Right lung (tissue), 5 donors: ENCODE results near the gene MBP. TPM values are rescaled to one million over a fixed set of nuclear protein-coding genes. Genes with fewer than 3 reads are reported as not detected.

ENCODE experiments used
- DNase-seq, 2 donors: peaks; one replicate each; pipeline ENCODE4 v3.0.0-alpha.2; 2013
- polyA plus RNA-seq, 5 donors: library from polyadenylated mRNA; unstranded; fragments of 120-200 nt; gene quantifications; one replicate each; pipeline versions ENCODE4 v1.2.1 to v1.2.3, GENCODE V29; 2013; ENCODE audit warnings: inconsistent platforms in 1 of 5, low replicate concordance in 1 of 5; ENCODE audit not compliant: insufficient read length in 5 of 5, insufficient read depth in 1 of 5

Gene MBP
- polyA plus RNA-seq, 5 donors: 8.3 to 11.9 (median 10.7) TPM

DNA sequence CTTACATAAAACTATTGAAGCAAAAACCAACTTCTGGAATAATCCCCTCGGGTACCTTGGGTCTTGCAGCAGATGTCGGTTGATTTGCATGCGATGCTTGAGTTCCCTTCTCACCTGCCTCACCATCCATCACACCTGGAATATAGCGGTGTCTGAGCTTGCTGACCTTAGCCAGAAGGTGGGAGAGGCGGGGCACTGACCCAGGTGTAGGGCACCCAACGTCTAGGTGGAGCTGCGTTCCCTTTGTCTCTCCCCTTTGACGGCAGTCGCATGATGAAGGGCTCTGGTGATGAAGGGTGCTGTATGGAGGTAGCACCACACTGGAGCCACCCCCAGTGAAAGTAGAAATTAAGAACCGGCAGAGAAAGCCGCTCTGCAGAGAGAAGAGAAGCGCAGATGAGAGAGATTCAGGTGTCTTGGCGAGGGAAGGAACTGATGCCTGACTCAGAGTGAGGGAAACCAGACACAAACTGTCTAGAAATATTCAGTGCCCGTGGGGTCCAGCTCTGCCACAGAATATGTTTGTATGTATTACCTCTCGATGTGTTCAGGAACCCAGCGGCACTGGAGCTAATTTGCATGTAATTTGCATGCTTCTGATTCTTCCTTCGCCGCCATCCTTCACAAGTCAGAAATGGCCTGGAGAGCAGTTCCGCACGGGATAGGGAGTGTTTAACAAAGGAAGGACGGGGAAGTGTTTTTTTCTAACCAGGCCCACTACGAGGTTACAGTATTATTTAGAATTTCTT is 19.4 kb upstream of the MBP start:
- DNase-seq: no peak

GRCh38 chr18:77151033-77151771 is 18.6 kb upstream of the MBP start:
- DNase-seq: no peak

DNA sequence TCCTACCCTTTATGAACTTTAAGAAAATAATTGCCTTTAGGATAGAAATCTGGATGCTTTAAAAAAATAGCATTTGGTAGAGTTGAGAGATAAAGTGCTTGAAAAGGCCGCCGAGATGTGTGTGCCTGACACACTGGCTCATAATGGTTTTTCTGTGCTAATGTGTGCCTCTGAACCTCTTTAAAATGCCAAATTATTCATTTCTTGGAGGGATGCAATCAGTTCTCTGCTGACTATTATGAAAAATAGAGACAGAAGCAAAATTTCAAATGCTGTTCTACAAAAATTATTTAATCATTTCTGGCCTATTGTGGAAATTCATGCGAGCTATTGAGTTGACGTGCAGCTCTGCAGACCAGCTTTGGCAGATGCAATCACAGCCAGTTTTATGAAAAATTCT is 18.0 kb upstream of the MBP start:
- no peak for DNase-seq

GRCh38 chr18:77148289-77148688 is 15.7 kb upstream of the MBP start:
- DNase-seq: no peak

- DNase-seq: no peak
These were observed 14.9 kb upstream of the MBP start for GRCh38 chr18:77147418-77147852.

DNA sequence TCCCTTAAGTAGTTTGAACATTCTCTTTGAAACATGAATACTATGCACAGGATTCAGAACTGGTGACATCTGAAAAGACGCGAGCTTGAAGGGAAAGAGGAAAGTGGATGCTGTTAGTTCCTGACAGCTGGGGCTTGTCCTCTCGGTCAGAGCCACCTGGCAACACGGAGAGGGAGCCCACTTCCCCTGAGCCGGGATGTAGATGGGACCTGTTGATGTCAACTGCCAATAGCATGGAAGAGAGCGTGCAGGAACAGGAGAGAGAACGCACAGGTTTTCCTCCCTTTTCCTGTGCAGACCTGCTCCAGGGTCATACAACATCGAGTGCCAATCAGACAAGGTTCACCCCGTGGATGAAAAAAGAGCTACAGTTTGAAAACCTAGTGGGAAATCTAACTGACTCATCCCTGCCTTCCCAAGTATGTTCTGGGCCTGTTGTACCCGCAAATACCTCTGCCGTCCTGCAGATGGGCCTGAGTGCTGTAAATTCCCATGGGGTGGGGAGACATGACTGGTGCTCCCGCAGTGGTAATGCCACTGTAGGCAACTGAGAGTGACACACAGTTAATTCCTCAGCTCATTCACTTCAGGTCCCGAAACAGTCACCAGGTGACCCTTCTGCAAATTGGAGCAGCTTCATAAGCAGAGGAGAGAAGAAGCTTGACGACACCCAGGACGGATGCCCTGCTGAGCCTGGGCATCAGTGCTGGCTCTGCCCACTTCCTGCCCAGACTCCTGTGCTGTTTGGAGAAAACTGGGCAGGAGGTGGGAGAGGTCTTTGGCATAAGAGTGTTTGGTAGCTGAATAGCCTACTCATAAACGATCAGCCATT is 13.9 kb upstream of the MBP start:
- DNase-seq: no peak

DNA sequence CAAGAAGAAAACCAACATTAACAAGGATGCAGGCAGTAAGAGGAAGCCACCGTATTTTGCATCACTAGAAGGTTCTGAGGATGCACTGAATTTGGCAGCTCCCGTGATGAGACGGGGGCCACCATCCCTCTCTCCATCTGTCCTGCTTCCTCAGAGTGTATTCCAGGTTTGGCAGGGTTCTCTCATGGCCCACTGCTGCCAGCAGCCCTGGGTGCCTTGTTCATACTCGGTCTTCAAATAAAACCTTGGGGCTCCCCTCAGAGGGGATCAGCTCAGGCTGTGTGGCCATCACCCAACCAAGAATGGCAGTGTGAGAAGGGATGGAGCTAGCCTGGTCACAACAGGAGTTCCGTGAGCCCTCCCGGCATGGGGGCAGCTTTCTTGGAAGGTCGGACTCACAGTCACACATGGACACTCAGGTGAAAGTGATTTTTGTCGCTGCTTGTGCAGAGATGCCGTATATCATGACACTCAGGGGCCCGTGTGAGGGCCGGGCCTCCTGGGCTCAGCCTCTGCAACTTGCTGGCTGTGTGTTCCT is 12.8 kb upstream of the MBP start:
- DNase-seq: no peak

DNA sequence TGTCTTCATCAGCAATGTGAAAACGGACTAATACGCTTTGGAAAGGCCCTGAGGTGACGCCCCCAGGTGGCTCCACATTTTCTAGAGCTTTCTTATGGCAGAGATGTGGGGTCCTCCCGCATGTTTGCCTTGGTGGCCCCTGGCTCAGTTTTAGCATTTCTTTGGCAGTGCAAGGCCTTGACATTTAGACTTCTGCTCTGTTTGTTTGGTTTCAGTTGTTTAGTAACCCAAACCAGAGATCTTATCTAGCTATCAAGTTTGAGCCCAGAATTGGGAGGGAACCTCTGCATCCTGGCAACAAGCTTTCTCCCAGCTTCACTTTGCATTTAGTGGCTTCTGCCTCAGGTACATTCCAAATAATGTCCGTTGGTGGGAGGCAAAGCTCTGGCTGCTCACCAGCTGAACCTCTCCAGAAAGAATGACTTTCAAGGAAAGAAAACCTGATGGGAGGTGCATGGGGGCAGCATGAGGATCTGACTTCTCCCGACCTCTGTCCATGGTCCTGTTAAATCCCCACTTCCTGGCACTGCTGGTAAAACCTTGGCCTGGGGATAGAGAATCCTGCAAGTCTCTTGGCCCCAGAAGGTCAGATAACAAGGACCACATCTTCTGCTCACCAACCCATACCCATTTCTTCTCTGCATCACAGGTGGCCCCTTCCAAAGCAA is 12.0 kb upstream of the MBP start:
- no peak for DNase-seq

DNA sequence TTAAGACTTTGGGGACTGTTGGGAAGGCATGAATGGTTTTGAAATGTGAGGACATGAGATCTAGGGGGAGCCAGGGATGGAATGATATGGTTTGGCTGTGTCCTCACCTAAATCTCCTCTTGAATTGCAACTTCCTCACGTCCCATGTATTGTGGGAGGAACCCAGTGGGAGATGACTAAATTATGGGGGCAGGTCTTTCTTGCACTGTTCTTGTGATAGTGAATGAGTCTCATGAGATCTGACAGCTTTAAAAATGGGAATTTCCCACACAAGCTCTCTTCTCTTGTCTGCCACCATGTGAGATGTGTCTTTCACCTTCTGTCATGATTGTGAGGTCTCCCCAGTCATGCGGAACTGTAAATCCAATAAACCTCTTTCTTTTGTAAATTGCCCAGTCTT is 11.5 kb upstream of the MBP start:
- DNase-seq: no peak

GRCh38 chr18:77143196-77143595 is 10.6 kb upstream of the MBP start:
- no peak for DNase-seq

DNA sequence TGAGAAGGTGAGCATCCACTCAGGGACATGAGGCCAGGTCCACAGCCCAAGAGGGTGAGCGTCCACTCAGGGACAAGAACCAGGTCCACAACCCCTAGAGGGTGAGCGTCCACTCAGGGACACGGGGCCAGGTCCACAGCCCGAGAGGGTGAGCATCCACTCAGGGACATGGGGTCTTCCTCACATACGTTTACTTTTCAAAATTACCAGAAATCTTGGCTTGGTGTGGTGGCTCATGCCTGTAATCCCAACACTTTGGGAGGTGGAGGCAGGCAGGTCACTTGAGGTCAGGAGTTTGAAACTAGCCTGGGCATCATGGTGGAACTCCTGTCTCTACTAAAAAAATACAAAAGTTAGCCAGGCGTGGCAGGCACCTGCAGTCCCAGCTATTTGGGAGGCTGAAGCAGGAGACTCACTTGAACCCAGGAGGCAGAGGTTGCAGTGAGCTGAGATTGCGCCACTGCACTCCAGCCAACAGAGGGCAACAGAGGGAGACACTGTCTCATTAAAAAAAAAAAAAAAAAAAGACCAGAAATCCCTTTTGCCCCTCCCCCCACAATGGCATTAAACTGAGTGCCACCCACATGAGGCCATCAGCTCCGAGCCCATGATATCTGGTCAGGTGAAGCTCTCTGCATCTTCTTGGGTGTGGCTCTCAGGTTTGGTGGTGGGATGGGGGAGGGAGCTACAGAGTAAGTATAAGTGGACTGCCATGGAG is 9.0 kb upstream of the MBP start:
- DNase-seq: no peak

GRCh38 chr18:77140439-77141109 is 8.0 kb upstream of the MBP start:
- no peak for DNase-seq

GRCh38 chr18:77140030-77140429 is 7.4 kb upstream of the MBP start:
- DNase-seq: no peak

- DNase-seq: no peak
These were observed 7.0 kb upstream of the MBP start for GRCh38 chr18:77139619-77140018.

GRCh38 chr18:77138270-77138669 is 5.7 kb upstream of the MBP start:
- DNase-seq: no peak

DNA sequence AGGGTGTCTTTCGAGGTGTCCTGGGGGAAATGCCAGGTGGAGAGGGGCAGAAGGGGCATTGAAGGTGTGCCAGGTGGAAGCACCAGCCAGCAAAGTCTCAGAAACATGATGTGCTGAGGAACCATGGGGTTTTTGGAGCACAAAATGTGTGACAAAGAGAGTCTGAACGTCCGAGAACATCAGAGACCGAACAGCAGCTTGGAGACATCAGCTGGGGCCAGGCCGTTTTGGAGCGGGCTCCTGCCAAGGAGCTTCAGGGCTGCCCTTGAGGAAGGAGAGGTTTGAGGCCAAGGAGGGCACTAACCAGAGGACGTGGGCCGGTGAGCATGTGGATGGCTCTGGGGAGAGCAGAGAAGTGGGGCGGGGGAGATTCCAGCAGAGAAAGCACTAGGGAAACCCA is 5.3 kb upstream of the MBP start:
- no peak for DNase-seq

DNA sequence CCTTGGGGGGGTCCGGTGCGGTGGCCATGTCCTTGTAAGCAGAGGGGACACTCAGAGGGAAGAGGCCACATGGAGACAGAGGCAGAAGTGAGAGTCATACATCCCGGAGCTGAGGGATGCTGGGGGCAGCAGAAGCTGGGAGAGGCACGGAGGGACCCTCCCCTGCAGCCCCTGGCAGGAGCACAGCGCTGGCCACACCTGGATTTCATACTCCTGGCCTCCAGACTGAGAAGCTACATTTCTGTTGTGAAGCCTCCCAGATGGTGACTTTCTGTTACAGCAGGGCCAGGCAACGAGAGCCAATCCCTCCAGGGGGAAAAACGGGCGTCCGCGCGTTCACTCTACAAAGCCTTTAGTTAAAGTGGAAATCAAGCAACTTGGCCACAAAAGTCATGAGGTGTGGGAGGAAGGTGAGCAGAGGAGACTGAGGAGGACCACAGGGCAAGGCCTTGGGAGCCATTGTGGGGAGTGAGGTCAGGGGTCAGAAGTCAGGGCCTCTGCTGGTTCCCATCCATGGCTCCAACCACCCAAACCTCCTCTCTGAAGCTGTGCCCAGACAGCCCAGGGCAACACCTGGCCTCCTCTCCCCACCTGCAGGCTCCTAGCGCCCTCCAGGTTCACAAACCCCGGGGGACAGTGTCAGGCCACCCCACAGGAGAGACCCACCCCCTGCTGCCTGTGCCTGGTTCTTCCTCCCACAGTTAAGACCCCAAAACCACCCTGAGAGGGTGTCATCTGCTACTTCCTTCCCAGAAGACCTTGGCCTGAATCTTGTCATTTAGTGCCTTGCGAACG is 4.5 kb upstream of the MBP start:
- DNase-seq: no peak

DNA sequence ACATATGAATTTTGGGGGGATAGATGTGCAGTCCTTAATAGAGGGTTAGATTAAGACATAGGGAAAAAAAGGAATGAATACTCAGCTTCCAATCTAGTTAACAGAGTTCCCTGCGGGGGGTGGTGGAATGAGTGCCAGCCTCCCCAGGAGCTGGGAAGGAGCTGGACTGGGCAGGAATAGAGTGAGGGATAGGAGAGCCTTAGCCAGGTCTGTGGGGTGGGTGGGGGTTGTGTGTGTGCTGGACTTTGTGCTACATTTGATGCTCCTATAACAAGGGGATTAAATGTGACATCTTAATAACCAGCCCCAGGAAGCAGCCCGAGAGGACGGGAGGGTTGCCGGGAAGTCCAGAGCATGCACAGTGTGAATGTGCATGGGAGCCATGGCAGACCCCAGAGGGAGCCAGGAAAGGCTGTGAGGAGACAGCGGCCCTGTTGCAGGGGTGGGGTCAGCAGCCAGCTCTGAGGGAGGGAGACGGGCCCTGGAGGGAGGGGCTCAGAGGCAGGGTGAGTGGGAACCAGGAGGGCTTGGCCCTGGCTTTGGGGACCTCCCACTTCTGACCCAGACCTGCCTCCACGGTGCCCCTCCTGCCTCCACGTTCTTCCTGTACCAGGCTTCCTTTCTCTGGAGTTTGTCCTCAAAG is 3.6 kb upstream of the MBP start:
- no peak for DNase-seq
